Endothelial cell of umbilical vein (primary cell): ENCODE results near the gene NEUROD1.
"Not testable (repeated sequence)": the region's sequence is repeated elsewhere in the genome, so short reads cannot be mapped to it uniquely, and the experiment has no call there.

Experiments
- CTCF ChIP-seq, 2 donors: IDR thresholded peaks; 1 replicate in 1 of 2; 2 replicates in 1 of 2; pipeline ENCODE4 v1.5.1; 2011; ENCODE audit warnings: low read length in 2 of 2, mild to moderate bottlenecking in 2 of 2, moderate library complexity in 2 of 2, control low read depth in 1 of 2, inconsistent platforms in 1 of 2, low read depth in 1 of 2; ENCODE audit not compliant: insufficient read depth in 1 of 2; ENCODE audit errors: extremely low read depth in 1 of 2
- EZH2 ChIP-seq: IDR thresholded peaks from 2 replicates; pipeline ENCODE4 v1.6.1; 2012; ENCODE audit warnings: borderline replicate concordance, low read depth, mild to moderate bottlenecking, moderate library complexity, low read length, inconsistent platforms; ENCODE audit not compliant: severe bottlenecking
- GATA2 ChIP-seq: IDR thresholded peaks from 2 replicates; pipeline ENCODE4 v1.7.0; 2011; ENCODE audit warnings: low read depth, mild to moderate bottlenecking, moderate library complexity, mixed read lengths, low read length; ENCODE audit not compliant: insufficient read length, insufficient read depth
- MAX ChIP-seq: IDR thresholded peaks from 2 replicates; pipeline ENCODE4 v1.6.1; 2011; ENCODE audit not compliant: insufficient read depth, insufficient read length
- MYC ChIP-seq: IDR thresholded peaks from one replicate; pipeline ENCODE4 v1.6.1; 2011; ENCODE audit warnings: mild to moderate bottlenecking, low read depth, low read length
- POLR2A ChIP-seq: IDR thresholded peaks from 2 replicates; pipeline ENCODE4 v1.6.1; 2012; ENCODE audit warnings: low read depth, mild to moderate bottlenecking, control low read depth, low read length
- POLR2AphosphoS5 ChIP-seq: IDR thresholded peaks from 2 replicates; pipeline ENCODE4 v1.6.1; 2012; ENCODE audit warnings: low read depth, mild to moderate bottlenecking, control low read depth, low read length, moderate library complexity; ENCODE audit not compliant: insufficient read depth

- not testable (repeated sequence) for TF ChIP-seq POLR2A; CTCF (IDR thresholded peaks at IDR 0.05; ENCODE audit: extremely low read depth in 1 of 2, insufficient read depth in 1 of 2, low read depth in 1 of 2, low read length in 2 of 2); EZH2; POLR2AphosphoS5; MYC; MAX; GATA2
These were observed 22.2 kb upstream of the NEUROD1 start for GRCh38 chr2:181702519-181702918.
